CD4-positive, alpha-beta T cell (primary cell): ENCODE data around the gene PRR29. TPM values are rescaled to one million over a fixed set of nuclear protein-coding genes. Genes with fewer than 3 reads are reported as not detected.

Experiments used
- ATAC-seq: fragments of 200-7000 bp; cut with Tn5 transposase; one replicate; pipeline ENCODE4 v1.10.0; 2022; ENCODE audit warnings: mild to moderate bottlenecking; ENCODE audit not compliant: poor library complexity
- CTCF ChIA-PET: fragments of 350-600 bp; sonication (Branson Sonifier 250); formaldehyde crosslinking; loops from one replicate; lab custom pipeline; 2021; ENCODE audit warnings: antibody characterized with exemption, inconsistent platforms; lab: Charles Lee
- POLR2A ChIA-PET: fragments of 350-600 bp; sonication (Branson Sonifier 250); formaldehyde crosslinking; loops from one replicate; lab custom pipeline; 2021; ENCODE audit warnings: antibody characterized with exemption, inconsistent platforms; lab: Charles Lee
- DNase-seq, 14 experiments: peaks; one replicate each; pipeline ENCODE4 v3.0.0-alpha.2; 2013 to 2020; ENCODE audit warnings: mixed read lengths in 2 of 14
- H3K27ac ChIP-seq, 2 donors: one replicate each; pipeline versions ENCODE4 v1.5.1 to v1.7.0; 2013; ENCODE audit warnings: low read length in 2 of 2, low read depth in 1 of 2, mild to moderate bottlenecking in 1 of 2
- H3K27me3 ChIP-seq, 2 experiments: 1 replicate in 1 of 2; 2 replicates in 1 of 2; pipeline versions ENCODE4 v1.6.1 to v1.7.0; 2013; ENCODE audit warnings: low read length in 2 of 2, control low read depth in 1 of 2, mild to moderate bottlenecking in 1 of 2, moderate library complexity in 1 of 2; ENCODE audit not compliant: insufficient read depth in 2 of 2, control insufficient read depth in 1 of 2
- H3K36me3 ChIP-seq: one replicate; pipeline ENCODE4 v1.6.1; 2013; ENCODE audit warnings: low read length, control low read depth; ENCODE audit not compliant: insufficient read depth
- H3K4me1 ChIP-seq: one replicate; pipeline ENCODE4 v1.6.1; 2013; ENCODE audit warnings: low read length, control low read depth; ENCODE audit not compliant: insufficient read depth
- H3K4me3 ChIP-seq: one replicate; pipeline ENCODE4 v1.5.1; 2013; ENCODE audit warnings: mild to moderate bottlenecking, low read length, moderate library complexity
- H3K9me3 ChIP-seq, 2 experiments: 1 replicate in 1 of 2; 2 replicates in 1 of 2; pipeline versions ENCODE4 v1.6.1 to v1.7.0; 2013; ENCODE audit warnings: low read length in 2 of 2, mild to moderate bottlenecking in 2 of 2, control low read depth in 1 of 2, moderate library complexity in 1 of 2; ENCODE audit not compliant: control insufficient read depth in 1 of 2, insufficient read depth in 1 of 2
- H3K27ac Mint-ChIP-seq: one replicate; pipeline ENCODE4 v1.8.0; 2020; ENCODE audit warnings: mixed read lengths
- H3K27me3 Mint-ChIP-seq: one replicate; pipeline ENCODE4 v1.8.0; 2021; ENCODE audit warnings: mixed read lengths
- H3K36me3 Mint-ChIP-seq: one replicate; pipeline ENCODE4 v1.8.0; 2021; ENCODE audit warnings: low read depth, mixed read lengths
- H3K4me1 Mint-ChIP-seq: one replicate; pipeline ENCODE4 v1.8.0; 2021; ENCODE audit warnings: low read depth, mixed read lengths
- H3K4me3 Mint-ChIP-seq: one replicate; pipeline ENCODE4 v1.8.0; 2020; ENCODE audit warnings: mild to moderate bottlenecking, mixed read lengths
- H3K9me3 Mint-ChIP-seq: one replicate; pipeline ENCODE4 v1.8.0; 2020; ENCODE audit warnings: mixed read lengths
- CTCF ChIP-seq: fragments of 200-600 bp; IDR thresholded peaks from one replicate; pipeline ENCODE4 v1.8.0; 2022; ENCODE audit warnings: antibody characterized with exemption, mild to moderate bottlenecking
- intact Hi-C, 2 experiments: fragments of 100-400 bp; cut with DNase I in 1 of 2; cut with micrococcal nuclease in 1 of 2; formaldehyde crosslinking; loops; one replicate each; pipeline versions ENCODE4 v1.15.1 to v1.9.0; 2023 to 2025; cut with DNase I, micrococcal nuclease
- total RNA-seq, 174 experiments: library from RNA in 2 of 174; stranded (reverse) in 2 of 174; gene quantifications; one replicate each; pipeline ENCODE4 v1.2.3 and lab custom pipeline; 2021 to 2026

Gene PRR29
- total RNA-seq, 2 experiments from 2014 or later, result 0.56 to 0.71 TPM

DNA sequence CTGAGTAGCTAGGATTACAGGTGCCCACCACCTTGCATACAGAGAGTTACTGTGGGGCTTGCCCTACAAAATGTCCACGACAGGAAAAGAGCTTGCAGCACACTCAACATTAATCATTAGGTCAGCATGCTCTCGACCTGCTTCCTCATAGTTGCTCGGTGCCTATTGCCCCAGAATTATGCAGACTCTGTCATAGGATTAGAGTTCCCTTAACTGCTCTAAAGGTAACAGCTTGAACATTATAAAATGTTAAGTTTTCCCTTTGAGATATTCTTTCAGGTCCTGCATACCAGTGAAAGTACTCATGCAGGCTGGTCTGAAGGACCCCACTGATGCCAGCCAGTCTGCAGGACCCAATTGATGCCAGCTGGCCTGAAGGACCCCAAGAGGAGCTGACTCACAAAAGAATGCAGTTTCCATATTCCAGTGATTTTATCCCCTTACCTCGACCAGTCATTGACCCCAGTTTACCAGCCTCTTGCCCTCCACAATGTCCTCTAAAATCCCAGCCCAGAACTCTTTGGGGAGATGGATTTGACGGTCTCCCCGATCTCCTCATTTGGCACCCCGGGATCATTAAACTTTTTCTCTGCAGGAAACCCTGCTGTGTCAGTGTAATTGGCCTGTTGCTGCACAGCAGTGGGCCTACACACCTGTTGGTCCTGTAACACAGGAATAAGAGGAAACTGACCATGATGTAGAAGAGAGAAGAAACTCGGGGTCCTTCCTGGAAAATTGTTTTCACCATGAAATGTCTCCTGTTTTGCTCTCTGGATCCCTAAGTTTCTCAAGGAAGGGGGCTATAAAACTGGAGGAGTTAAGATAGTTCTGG is 11.6 kb downstream of the PRR29 start:
- peaks cover 78% of the 10 kb centered on the region for H3K36me3 ChIP-seq
- no peak overlapping the region for H3K4me3 Mint-ChIP-seq
- DNase-seq, result no peak
- POLR2A ChIA-PET, result interaction anchor here (1.1 to 1.3 kb wide), 2 partner anchors 10 to 12 kb away, joined by 4 to 11 read pairs; partner anchors contain the start of genes ICAM2 and PRR29
- no peak for ATAC-seq
- CTCF ChIA-PET, result interaction anchor here (0.8 to 4.7 kb wide), 3 partner anchors 10 to 19 kb away, joined by 3 to 19 read pairs (median 4); partner anchors contain the start of gene ICAM2
- H3K27me3 Mint-ChIP-seq, result no peaks in the 10 kb centered on the region
- peaks cover 82% of the 10 kb centered on the region for H3K4me1 Mint-ChIP-seq
- intact Hi-C loops, result no loop called here
- H3K27me3 ChIP-seq, result no peaks in the 10 kb centered on the region
- no peak for TF ChIP-seq CTCF
- H3K4me1 ChIP-seq, result peaks cover 76% of the 10 kb centered on the region
- peaks cover 81% of the 10 kb centered on the region for H3K36me3 Mint-ChIP-seq
- no peak overlapping the region for H3K4me3 ChIP-seq
- H3K27ac Mint-ChIP-seq, result peak overlapping the region; percentile 83
- no peaks in the 10 kb centered on the region for H3K9me3 ChIP-seq
- H3K9me3 Mint-ChIP-seq, result no peaks in the 10 kb centered on the region
- peak overlapping the region in 1 of 2 donors; percentile 10 for H3K27ac ChIP-seq

- Mint-ChIP-seq H3K9me3 (no peaks in the 10 kb centered on the region), H3K4me3 (peak overlapping the region; percentile 57), H3K27ac (peak overlapping the region; percentile 100), H3K4me1 (peaks cover 82% of the 10 kb centered on the region), H3K36me3 (peaks cover 68% of the 10 kb centered on the region), H3K27me3 (no peaks in the 10 kb centered on the region)
- ATAC-seq (no peak), DNase-seq (no peak)
- no peaks in the 10 kb centered on the region for H3K9me3 ChIP-seq
- H3K27ac ChIP-seq, result peak overlapping the region; percentile 98 to 99
- no peak for TF ChIP-seq CTCF
- CTCF ChIA-PET, result interaction anchor here (3.5 kb wide), 1 partner anchor 12 kb away, joined by 93 read pairs; no protein-coding TSS in a partner anchor
- intact Hi-C loops, result no loop called here
- H3K36me3 ChIP-seq, result peaks cover 27% of the 10 kb centered on the region
- H3K4me1 ChIP-seq, result peaks cover 50% of the 10 kb centered on the region
- POLR2A ChIA-PET, result no interaction called here
- peak overlapping the region; percentile 97 for H3K4me3 ChIP-seq
- H3K27me3 ChIP-seq, result no peaks in the 10 kb centered on the region
These were observed 17.3 kb downstream of the PRR29 start for GRCh38 chr17:64015447-64015846.

DNA sequence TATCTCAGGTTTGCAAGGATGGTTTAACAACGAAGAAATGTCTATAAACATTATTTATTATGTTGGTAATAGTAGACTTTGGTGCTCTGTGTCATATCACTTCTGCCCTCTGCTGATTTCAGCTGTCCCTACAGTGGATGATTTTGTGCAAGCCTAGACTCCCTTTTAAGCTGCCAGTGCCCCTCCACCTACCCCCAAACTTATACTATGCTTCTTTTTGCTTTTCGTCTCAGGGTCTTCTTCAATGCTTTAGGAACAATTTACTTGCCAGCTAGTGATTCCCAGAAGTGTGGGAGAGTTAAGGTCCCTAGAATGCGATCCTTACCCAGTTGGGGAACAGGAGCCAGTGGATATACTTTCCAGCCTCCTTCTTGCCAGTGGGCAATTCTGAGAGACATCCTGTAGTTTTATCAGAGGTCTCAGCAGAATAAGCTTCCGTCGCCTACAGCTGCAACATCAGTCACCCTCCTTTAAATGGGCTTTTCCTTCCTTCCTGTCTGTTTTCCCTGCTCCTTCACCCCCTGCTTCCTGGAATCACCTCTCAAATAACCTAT is 18.2 kb downstream of the PRR29 start:
- peak overlapping the region; percentile 87 for H3K4me3 Mint-ChIP-seq
- H3K27ac Mint-ChIP-seq, result peak overlapping the region; percentile 100
- intact Hi-C loops, result loop anchor here (1.0 to 2.0 kb wide), 2 partner anchors 9 to 18 kb away; partner anchors contain the start of gene PRR29 (in 1 of the 2)
- H3K9me3 ChIP-seq, result no peaks in the 10 kb centered on the region
- no peak for ATAC-seq
- ChIA-PET CTCF (interaction anchor here (0.8 to 3.5 kb wide), 14 partner anchors 10 to 130 kb away, joined by 3 to 93 read pairs (median 6); partner anchors contain the start of genes ERN1, GH1 and PRR29), POLR2A (interaction anchor here (0.8 to 8.0 kb wide), 12 partner anchors 9 to 320 kb away, joined by 3 to 156 read pairs (median 8); partner anchors contain the start of genes LIMD2 and PRR29)
- H3K27me3 ChIP-seq, result no peaks in the 10 kb centered on the region
- H3K4me1 Mint-ChIP-seq, result peaks cover 82% of the 10 kb centered on the region
- peaks cover 56% of the 10 kb centered on the region for H3K4me1 ChIP-seq
- no peak for TF ChIP-seq CTCF
- peaks cover 62% of the 10 kb centered on the region for H3K36me3 Mint-ChIP-seq
- peaks cover 19% of the 10 kb centered on the region for H3K36me3 ChIP-seq
- peak in 3 of 14 experiments; percentile 47 to 59 (median 52) for DNase-seq
- H3K9me3 Mint-ChIP-seq, result no peaks in the 10 kb centered on the region
- peak overlapping the region; percentile 98 to 99 for H3K27ac ChIP-seq
- H3K27me3 Mint-ChIP-seq, result no peaks in the 10 kb centered on the region
- H3K4me3 ChIP-seq, result peak overlapping the region; percentile 97
